Left ventricle myocardium inferior (tissue), 1 donor: ENCODE data around the gene SPG11. TPM values are rescaled to one million over a fixed set of nuclear protein-coding genes. Genes with fewer than 3 reads are reported as not detected.
"Not testable (repeated sequence)": the region's sequence is repeated elsewhere in the genome, so short reads cannot be mapped to it uniquely, and the experiment has no call there.

Source experiments
- DNase-seq: peaks from one replicate; pipeline ENCODE4 v3.0.0-alpha.2; 2020
- H3K27ac ChIP-seq: fragments of 200-600 bp; replicated peaks from 2 replicates; pipeline ENCODE4 v1.8.0; 2021
- H3K27me3 ChIP-seq: fragments of 200-600 bp; 2 replicates; pipeline ENCODE4 v1.8.0; 2021; ENCODE audit warnings: low read depth
- H3K36me3 ChIP-seq: fragments of 200-600 bp; 2 replicates; pipeline ENCODE4 v1.8.0; 2021
- H3K4me1 ChIP-seq: fragments of 200-600 bp; 2 replicates; pipeline ENCODE4 v1.8.0; 2021
- H3K4me3 ChIP-seq: fragments of 200-600 bp; 2 replicates; pipeline ENCODE4 v1.8.0; 2021; ENCODE audit warnings: mild to moderate bottlenecking, moderate library complexity
- H3K9me3 ChIP-seq: fragments of 200-600 bp; replicated peaks from 2 replicates; pipeline ENCODE4 v1.8.0; 2021
- CTCF ChIP-seq: fragments of 200-600 bp; IDR thresholded peaks from 2 replicates; pipeline ENCODE4 v1.8.0; 2021; ENCODE audit warnings: antibody characterized with exemption, mild to moderate bottlenecking, borderline replicate concordance
- intact Hi-C: fragments of 100-400 bp; cut with micrococcal nuclease; formaldehyde crosslinking; loops from one replicate; pipeline ENCODE4 v1.11.0; 2022
- total RNA-seq: library from RNA; stranded (reverse); fragmentation: NEBNext Ultra II Directional; extraction: Animal tissue kit (Norgen Biotek cat#: 25700); gene quantifications from one replicate; pipeline ENCODE4 v1.2.1, GENCODE V29; 2021
- donor health status: DM: no; HTN: yes; CAD: no; lungs with severe emphysema.

SPG11 gene
- total RNA-seq, 1 donor from 2014 or later: 49.6 TPM

GRCh38 chr15:44536962-44537734 lies 126.3 kb downstream of the SPG11 start, which contains the start of gene EIF3J:
EIF3J (plus strand) TSS chr15:44537147; CDS start chr15:44537195, 48 bp downstream.
- Histone ChIP-seq H3K9me3 (no peaks in the 10 kb centered on the region), H3K4me3 (peak within 1 kb of the TSS; percentile 92), H3K36me3 (peaks cover 4% of the 10 kb centered on the region), H3K27me3 (no peaks in the 10 kb centered on the region), H3K4me1 (peaks cover 63% of the 10 kb centered on the region), H3K27ac (peak within 1 kb of the TSS; percentile 95)
- intact Hi-C loops: no loop called here
- DNase-seq: peak; percentile 95
- no peak for TF ChIP-seq CTCF

- TF ChIP-seq CTCF: peak; percentile 66
- peaks cover 56% of the 10 kb centered on the region for H3K4me1 ChIP-seq
- no peaks in the 10 kb centered on the region for H3K27me3 ChIP-seq
- peak overlapping the region; percentile 95 for H3K27ac ChIP-seq
- intact Hi-C loops: no loop called here
- peak overlapping the region; percentile 92 for H3K4me3 ChIP-seq
- H3K36me3 ChIP-seq: peaks cover 4% of the 10 kb centered on the region
- peak; percentile 86 for DNase-seq
- no peaks in the 10 kb centered on the region for H3K9me3 ChIP-seq
Observed at GRCh38 chr15:44536302-44536961, 127.0 kb downstream of the SPG11 start.

- intact Hi-C loops: no loop called here
- Histone ChIP-seq H3K4me1 (peaks cover 49% of the 10 kb centered on the region), H3K27me3 (no peaks in the 10 kb centered on the region), H3K9me3 (no peaks in the 10 kb centered on the region), H3K4me3 (peak overlapping the region; percentile 92), H3K27ac (peak overlapping the region; percentile 95), H3K36me3 (peaks cover 4% of the 10 kb centered on the region)
- no peak for TF ChIP-seq CTCF
- DNase-seq: no peak
Observed at GRCh38 chr15:44535523-44536301, 127.8 kb downstream of the SPG11 start.

- Histone ChIP-seq H3K4me3 (peak overlapping the region; percentile 92), H3K27me3 (no peaks in the 10 kb centered on the region), H3K27ac (no peak overlapping the region), H3K36me3 (peaks cover 4% of the 10 kb centered on the region), H3K9me3 (no peaks in the 10 kb centered on the region), H3K4me1 (peaks cover 46% of the 10 kb centered on the region)
- intact Hi-C loops: no loop called here
- DNase-seq: no peak
- TF ChIP-seq CTCF: no peak
Observed at GRCh38 chr15:44535092-44535491, 128.4 kb downstream of the SPG11 start.

GRCh38 chr15:44532689-44533088 lies 130.8 kb downstream of the SPG11 start:
- Histone ChIP-seq H3K27ac (no peak overlapping the region), H3K4me3 (no peak overlapping the region), H3K27me3 (no peaks in the 10 kb centered on the region), H3K9me3 (no peaks in the 10 kb centered on the region), H3K36me3 (peaks cover 2% of the 10 kb centered on the region), H3K4me1 (peaks cover 27% of the 10 kb centered on the region)
- TF ChIP-seq CTCF: no peak
- DNase-seq: no peak
- intact Hi-C loops: no loop called here

GRCh38 chr15:44532275-44532674 lies 131.2 kb downstream of the SPG11 start:
- DNase-seq, H3K27me3 ChIP-seq, intact Hi-C loops, H3K9me3 ChIP-seq, H3K4me3 ChIP-seq, H3K27ac ChIP-seq, H3K36me3 ChIP-seq: not testable (repeated sequence)
- peaks cover 23% of the 10 kb centered on the region for H3K4me1 ChIP-seq
